ENCODE measurements around the gene ZNF605.
"Not testable (repeated sequence)": the region's sequence is repeated elsewhere in the genome, so short reads cannot be mapped to it uniquely, and the experiment has no call there.

Gene ZNF605

DNA sequence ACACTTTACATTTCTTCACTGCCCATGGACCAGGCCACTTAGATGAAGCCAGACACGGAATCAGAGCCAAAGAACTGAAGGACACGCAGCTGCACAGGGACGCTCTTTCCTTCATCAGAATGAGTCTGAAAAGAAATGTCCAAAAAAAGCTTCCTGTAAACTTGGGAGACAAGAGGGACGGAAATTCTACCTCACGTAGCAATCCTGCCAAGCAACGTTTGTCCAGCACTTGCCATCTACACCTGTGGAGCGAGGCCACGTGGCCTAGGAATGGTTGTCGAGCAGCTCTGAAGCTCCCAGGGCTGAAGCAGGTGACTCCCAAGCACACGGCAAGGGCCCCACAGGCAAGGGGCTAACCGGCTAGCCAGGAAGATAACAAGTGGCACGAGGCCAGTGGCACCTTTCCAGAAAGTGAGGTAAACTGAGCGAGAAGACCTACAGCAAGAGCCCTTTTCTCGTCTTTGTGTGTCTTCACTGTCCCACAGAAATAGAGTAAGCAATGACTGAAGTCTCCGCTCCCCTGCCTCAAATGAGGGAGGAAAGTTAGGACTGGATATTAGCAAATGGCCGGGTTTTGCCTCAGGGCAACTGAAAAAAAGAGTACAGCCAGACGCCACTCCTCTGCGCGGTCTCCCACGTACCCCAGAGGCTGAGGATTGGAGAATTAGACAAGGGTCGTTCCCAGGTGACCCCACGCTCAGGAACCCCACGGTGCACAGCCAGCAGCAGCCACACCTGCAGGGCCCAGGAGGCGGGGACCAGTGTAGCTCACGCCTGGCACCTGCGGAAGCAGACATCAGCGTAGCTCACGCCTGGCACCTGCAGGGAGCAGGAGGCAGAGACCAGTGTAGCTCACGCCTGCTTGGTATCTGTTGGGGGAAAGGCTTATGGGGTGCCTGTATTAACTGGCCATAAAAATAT lies 7.7 kb downstream of the ZNF605 start:
- DNase-seq: no peak

GRCh38 chr12:132946246-132946820 lies 9.8 kb downstream of the ZNF605 start:
- DNase-seq: no peak

- no peak for DNase-seq
Measured at GRCh38 chr12:132945806-132946205, 10.3 kb downstream of the ZNF605 start.

DNA sequence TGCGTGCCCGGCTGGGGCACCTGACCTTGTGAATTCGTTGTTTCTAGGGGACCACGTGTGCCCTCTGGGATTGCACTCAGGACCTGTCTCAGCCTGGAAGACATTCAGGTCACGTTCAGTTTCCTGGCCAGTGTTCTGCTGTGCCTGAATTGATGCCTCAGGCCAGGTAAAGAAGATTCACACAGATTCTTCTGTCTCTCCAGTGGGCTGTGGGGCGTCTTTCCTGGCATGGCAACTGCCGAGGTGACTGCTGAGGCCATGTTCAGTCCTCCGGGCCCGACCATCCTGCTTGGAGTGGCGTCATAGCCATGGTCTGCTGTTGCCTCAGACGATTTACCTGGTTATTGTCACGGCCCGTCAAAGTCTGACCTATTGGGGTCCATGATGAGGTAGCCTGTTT lies 13.5 kb downstream of the ZNF605 start:
- DNase-seq: no peak

DNA sequence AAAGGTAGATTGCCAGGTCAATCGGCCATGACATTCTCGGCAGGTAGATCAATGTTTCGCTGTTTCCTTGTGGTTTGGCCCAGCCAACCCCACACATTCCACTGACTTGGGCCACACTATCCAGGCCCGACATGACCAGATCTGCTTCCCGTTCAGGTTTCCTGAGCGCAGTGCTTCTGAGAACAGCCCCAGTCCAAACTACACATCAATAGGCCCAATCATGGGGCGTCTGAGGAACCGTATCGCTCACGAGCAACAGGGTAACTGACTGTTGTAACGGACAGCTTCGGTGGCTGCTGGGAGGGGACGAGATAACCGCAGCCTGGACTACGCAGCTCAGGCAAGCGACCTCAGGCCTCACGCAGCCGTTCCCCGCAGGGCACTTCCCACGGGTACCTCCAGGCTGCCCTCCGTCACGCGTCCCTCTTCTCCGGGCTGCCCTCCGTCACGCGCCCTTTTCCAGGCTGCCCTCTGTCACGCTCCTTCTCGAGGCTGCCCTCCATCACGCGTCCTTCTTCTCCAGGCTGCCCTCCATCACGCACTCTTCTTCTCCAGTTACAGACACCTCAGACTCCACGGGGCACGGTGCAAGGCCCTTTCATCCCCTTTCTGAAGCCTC lies 14.7 kb downstream of the ZNF605 start:
- DNase-seq: no peak

- no peak for DNase-seq
Measured at GRCh38 chr12:132940071-132940719, 15.9 kb downstream of the ZNF605 start.

- not testable (repeated sequence) for DNase-seq
Measured at GRCh38 chr12:132938807-132939206, 17.3 kb downstream of the ZNF605 start.

GRCh38 chr12:132937476-132937875 lies 18.6 kb downstream of the ZNF605 start:
- DNase-seq: no peak

GRCh38 chr12:132936921-132937320 lies 19.2 kb downstream of the ZNF605 start:
- DNase-seq: not testable (repeated sequence)

DNA sequence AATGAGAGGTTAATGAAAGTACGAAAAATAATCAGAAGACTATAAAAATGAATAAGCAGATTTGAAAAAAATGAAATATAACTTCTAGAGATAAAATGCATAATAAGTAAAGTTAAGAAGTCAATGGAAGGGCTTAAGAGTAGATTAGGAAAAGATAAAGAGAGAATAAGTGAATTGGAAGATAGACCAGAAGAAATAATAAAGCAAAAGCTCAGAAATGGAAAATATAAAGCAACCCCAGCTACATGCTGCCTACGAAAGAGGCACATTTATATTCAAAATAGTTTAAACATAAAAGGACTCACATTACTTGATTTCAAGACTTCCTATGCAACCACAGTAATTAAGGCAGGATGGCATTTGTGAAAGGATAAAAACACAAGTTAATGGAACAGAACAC lies 19.9 kb downstream of the ZNF605 start:
- DNase-seq: no peak

- DNase-seq: no peak
Measured at GRCh38 chr12:132926415-132926833, 29.7 kb downstream of the ZNF605 start.

DNA sequence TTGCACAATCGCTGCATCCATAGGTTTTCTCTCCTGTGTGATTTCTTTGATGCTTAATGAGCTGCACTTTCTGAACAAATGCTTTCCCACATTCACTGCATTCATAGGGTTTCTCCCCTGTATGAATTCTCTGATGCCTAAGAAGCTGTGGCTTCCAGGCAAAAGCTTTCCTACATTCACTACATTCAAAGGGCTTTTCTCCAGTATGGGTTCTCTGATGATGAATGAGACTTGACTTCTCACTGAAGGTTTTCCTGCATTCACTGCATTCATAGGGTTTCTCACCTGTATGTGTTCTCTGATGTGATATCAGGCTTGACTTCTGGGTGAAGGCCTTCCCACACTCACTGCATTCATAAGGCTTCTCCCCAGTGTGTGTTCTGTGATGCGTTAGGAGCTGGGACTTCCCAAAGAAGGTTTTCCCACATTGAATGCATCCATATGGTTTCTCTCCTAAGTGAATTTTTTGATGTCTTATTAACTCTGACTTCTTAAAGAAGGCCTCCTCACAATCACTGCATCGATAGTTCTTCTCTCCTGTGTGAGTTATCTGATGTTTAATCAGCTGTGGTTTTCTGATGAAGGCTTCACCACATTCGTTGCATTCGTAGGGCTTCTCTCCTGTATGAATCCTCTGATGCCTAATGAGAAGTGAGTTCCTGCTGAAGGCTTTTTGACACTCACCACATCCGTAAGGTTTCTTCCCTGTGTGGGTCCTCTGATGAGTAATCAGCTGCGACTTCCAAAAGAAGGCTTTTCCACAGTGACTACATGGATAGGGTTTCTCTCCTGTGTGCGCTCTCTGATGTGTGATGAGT lies 30.3 kb downstream of the ZNF605 start:
- no peak for DNase-seq

- no peak for DNase-seq
Measured at GRCh38 chr12:132924356-132924755, 31.8 kb downstream of the ZNF605 start.

GRCh38 chr12:132923356-132923909 lies 32.7 kb downstream of the ZNF605 start:
- DNase-seq: no peak

DNA sequence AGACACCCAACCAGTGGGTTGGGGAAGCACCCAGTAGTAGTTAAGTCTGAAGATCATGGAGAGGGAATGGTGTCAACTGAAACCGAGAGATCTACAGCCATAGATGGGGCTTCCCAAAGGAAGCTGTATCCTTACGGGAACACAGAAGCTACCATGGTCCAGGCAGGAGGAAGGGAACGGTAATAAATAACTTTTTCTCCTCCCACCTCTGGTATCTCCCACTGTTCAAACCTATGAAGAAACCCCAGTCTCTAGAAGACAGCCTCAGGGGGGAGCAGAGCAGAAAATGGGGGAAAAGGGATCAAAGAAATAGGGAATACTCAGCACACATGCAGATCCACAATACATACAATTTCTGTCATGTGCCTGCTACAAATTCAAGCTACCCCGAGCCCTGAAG lies 33.4 kb downstream of the ZNF605 start:
- DNase-seq: no peak

- DNase-seq: no peak
Measured at GRCh38 chr12:132921685-132922084, 34.4 kb downstream of the ZNF605 start.

DNA sequence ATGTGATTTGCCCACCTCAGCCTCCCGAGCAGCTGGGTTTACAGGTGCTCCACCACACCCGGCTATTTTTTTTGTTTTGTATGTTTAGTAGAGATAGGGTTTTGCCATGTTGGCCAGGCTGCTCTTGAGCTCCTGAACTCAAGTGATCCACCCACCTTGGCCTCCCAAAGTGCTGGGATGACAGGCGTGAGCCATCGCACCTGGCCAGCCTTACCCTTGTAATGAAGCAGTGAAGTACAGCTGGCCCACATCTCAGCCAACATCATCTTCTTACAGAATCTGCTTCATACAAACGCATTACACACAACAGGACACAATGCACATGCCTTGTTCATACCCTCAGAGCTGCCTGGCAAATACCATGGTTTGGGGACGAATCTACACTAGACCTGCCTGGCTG lies 37.4 kb downstream of the ZNF605 start:
- DNase-seq: no peak

DNA sequence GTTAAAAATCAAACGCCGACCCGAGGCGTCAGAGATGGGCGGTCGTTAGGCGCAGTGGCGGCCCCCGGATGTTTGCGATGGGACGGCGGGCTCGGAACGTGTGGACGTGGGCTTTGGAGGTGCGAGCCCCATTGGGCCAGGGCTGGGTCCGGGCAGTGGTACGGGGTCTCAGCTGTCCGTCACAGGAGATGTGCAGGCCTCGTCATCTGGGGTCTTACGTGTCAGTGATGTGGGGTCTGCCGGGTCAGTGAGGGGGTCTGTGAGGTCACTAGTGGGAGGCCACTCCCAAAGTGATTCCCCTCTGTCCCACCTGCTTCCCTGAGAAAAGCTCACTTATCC lies 47.1 kb downstream of the ZNF605 start:
- DNase-seq: no peak

- peak; percentile 96 for DNase-seq
Measured at GRCh38 chr12:132908145-132909029, 47.7 kb downstream of the ZNF605 start.

DNA sequence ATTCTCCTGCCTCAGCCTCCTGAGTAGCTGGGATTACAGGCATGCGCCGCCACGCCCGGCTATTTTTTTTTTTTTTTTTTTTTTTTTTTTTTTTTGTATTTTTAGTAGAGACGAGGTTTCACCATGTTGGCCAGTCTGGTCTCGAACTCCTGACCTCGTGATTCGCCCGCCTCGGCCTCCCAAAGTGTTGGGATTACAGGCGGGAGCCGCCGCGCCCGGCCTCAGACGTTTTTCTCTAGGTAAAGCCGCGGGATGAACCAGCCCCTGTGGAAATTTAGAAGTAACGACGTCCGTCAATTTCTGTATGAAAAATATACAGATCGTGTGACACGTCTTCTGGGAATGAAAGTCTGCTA lies 48.3 kb downstream of the ZNF605 start:
- DNase-seq: not testable (repeated sequence)

GRCh38 chr12:132907216-132907615 lies 48.9 kb downstream of the ZNF605 start:
- DNase-seq: no peak
